Liver (tissue), 3 donors: ENCODE measurements around the gene MN1.

Experiments
- CTCF ChIP-seq: fragments of 150-350 bp; IDR thresholded peaks from 2 replicates; pipeline ENCODE4 v1.5.1; 2017; ENCODE audit warnings: improper control_type of control experiment, low read depth, low read length; ENCODE audit not compliant: missing input control
- GABPA ChIP-seq, 2 donors: IDR thresholded peaks in 1 of 2; conservative IDR thresholded peaks in 1 of 2; 2 replicates each; pipeline ENCODE4 v1.6.1; 2016; ENCODE audit warnings: antibody characterized with exemption in 2 of 2, mild to moderate bottlenecking in 1 of 2, moderate library complexity in 1 of 2
- MAX ChIP-seq: IDR thresholded peaks from 2 replicates; pipeline ENCODE4 v1.6.1; 2016; ENCODE audit warnings: antibody characterized with exemption
- YY1 ChIP-seq: IDR thresholded peaks from 2 replicates; pipeline ENCODE4 v1.6.1; 2016; ENCODE audit warnings: antibody characterized with exemption, mild to moderate bottlenecking
- donor health status: healthy.
- donor health status: healthy.

GRCh38 chr22:27782088-27782487 lies 19.5 kb downstream of the MN1 start:
- TF ChIP-seq CTCF (no peak), MAX (no peak), YY1 (no peak), GABPA (IDR thresholded peaks at IDR 0.05 in 1 of 2, conservative IDR thresholded peaks at IDR 0.05 in 1 of 2) (no peak)
